Stimulated activated CD8-positive, alpha-beta memory T cell treated with anti-CD3 and anti-CD28 coated beads, Interleukin-2, amount 100 ng/mL, for 1 hour (primary cell): ENCODE data around the gene H19.

Experiments used
- DNase-seq, 2 donors: peaks; one replicate each; pipeline ENCODE4 v3.0.0-alpha.2; 2020; ENCODE audit warnings: low read depth in 2 of 2

Gene H19

GRCh38 chr11:1947592-1948237 is 49.9 kb downstream of the H19 start:
- no peak for DNase-seq

GRCh38 chr11:1946812-1947484 is 50.7 kb downstream of the H19 start, which contains the start of gene MRPL23:
Gene MRPL23, plus strand, starts transcription at chr11:1947332. Its CDS starts 31 bp downstream, at chr11:1947363.
- DNase-seq = peak in 1 of 2 donors; percentile 20
